IMR-90 (cell line): ENCODE results near the gene PHF11. TPM values are rescaled to one million over a fixed set of nuclear protein-coding genes. Genes with fewer than 3 reads are reported as not detected.

Experiments
- ATAC-seq: fragments of 200-7000 bp; cut with Tn5 transposase; 2 replicates; pipeline ENCODE4 v1.9.1; 2020; ENCODE audit warnings: low read depth, mild to moderate bottlenecking, moderate library complexity
- BruUV-seq: library from RNA; stranded (reverse); fragments of 400-500 nt; replicated peaks from 2 replicates; lab custom pipeline; 2021; lab: Mats Ljungman, UMichigan
- CTCF ChIA-PET: fragments of 300-600 bp; formaldehyde crosslinking; extraction: SDS; loops from one replicate; lab custom pipeline; 2021; ENCODE audit warnings: antibody characterized with exemption; lab: Yijun Ruan, JAX
- POLR2A ChIA-PET: fragments of 300-600 bp; sonication (Branson Sonifier 250); formaldehyde crosslinking; loops from one replicate; lab custom pipeline; 2022; ENCODE audit warnings: antibody characterized with exemption; ENCODE audit not compliant: unreplicated experiment; lab: Charles Lee
- DNase-seq: peaks from one replicate; pipeline ENCODE4 v3.0.0; 2013
- H2AFZ ChIP-seq: replicated peaks from 2 replicates; pipeline ENCODE3; 2013; ENCODE audit warnings: low read length, mild to moderate bottlenecking; ENCODE audit not compliant: poor library complexity
- H2AK5ac ChIP-seq: 2 replicates; pipeline ENCODE4 v1.6.1; 2013; ENCODE audit warnings: low read depth, low read length, inconsistent platforms
- H2AK9ac ChIP-seq: replicated peaks from 2 replicates; pipeline ENCODE3; 2013; ENCODE audit warnings: mild to moderate bottlenecking, low read depth, low read length, moderate library complexity; ENCODE audit not compliant: poor library complexity
- H2BK120ac ChIP-seq: 2 replicates; pipeline ENCODE4 v1.6.1; 2013; ENCODE audit warnings: low read depth, low read length, inconsistent platforms
- H2BK15ac ChIP-seq: 3 replicates; pipeline ENCODE4 v1.6.1; 2013; ENCODE audit warnings: low read depth, low read length, inconsistent platforms
- H2BK20ac ChIP-seq: 2 replicates; pipeline ENCODE4 v1.6.1; 2013; ENCODE audit warnings: low read depth, mild to moderate bottlenecking, inconsistent platforms, low read length, moderate library complexity
- H2BK5ac ChIP-seq: 2 replicates; pipeline ENCODE4 v1.6.1; 2013; ENCODE audit warnings: mild to moderate bottlenecking, low read depth, low read length, inconsistent platforms; ENCODE audit not compliant: poor library complexity, severe bottlenecking
- H3K14ac ChIP-seq: replicated peaks from 2 replicates; pipeline ENCODE4 v1.6.1; 2013; ENCODE audit warnings: low read depth, low read length, inconsistent platforms
- H3K18ac ChIP-seq: 2 replicates; pipeline ENCODE4 v1.6.1; 2013; ENCODE audit warnings: low read depth, low read length, control low read depth
- H3K23ac ChIP-seq: 2 replicates; pipeline ENCODE4 v1.6.1; 2013; ENCODE audit warnings: low read depth, low read length, inconsistent platforms
- H3K27ac ChIP-seq: 2 replicates; pipeline ENCODE4 v1.5.1; 2013; ENCODE audit warnings: mild to moderate bottlenecking, control low read depth, low read length; ENCODE audit not compliant: insufficient read depth
- H3K27me3 ChIP-seq: 2 replicates; pipeline ENCODE4 v1.6.1; 2013; ENCODE audit warnings: low read length; ENCODE audit not compliant: control insufficient read depth, insufficient read depth
- H3K36me3 ChIP-seq: 2 replicates; pipeline ENCODE4 v1.6.1; 2013; ENCODE audit warnings: low read length, mixed read lengths; ENCODE audit not compliant: control insufficient read depth, insufficient read depth
- H3K4ac ChIP-seq: 2 replicates; pipeline ENCODE4 v1.6.1; 2013; ENCODE audit warnings: low read depth, low read length, inconsistent platforms
- H3K4me1 ChIP-seq: 2 replicates; pipeline ENCODE4 v1.6.1; 2013; ENCODE audit warnings: low read length, mixed read lengths; ENCODE audit not compliant: control insufficient read depth, insufficient read depth
- H3K4me2 ChIP-seq: 2 replicates; pipeline ENCODE4 v1.6.1; 2013; ENCODE audit warnings: low read depth, mild to moderate bottlenecking, control low read depth, low read length, moderate library complexity
- H3K4me3 ChIP-seq: 2 replicates; pipeline ENCODE4 v1.5.1; 2013; ENCODE audit warnings: low read depth, mild to moderate bottlenecking, control low read depth, low read length, moderate library complexity; ENCODE audit not compliant: insufficient read depth
- H3K56ac ChIP-seq: 2 replicates; pipeline ENCODE4 v1.6.1; 2013; ENCODE audit warnings: low read length, inconsistent platforms; ENCODE audit not compliant: insufficient read depth; ENCODE audit errors: extremely low read depth
- H3K79me1 ChIP-seq, 2 experiments: 2 replicates each; pipeline ENCODE4 v1.6.1; 2013; ENCODE audit warnings: low read length in 2 of 2, inconsistent platforms in 1 of 2, low read depth in 1 of 2
- H3K9ac ChIP-seq: 2 replicates; pipeline ENCODE4 v1.6.1; 2013; ENCODE audit warnings: low read depth, low read length, control low read depth
- H3K9me1 ChIP-seq: 2 replicates; pipeline ENCODE4 v1.6.1; 2013; ENCODE audit warnings: low read length, inconsistent platforms; ENCODE audit not compliant: insufficient read depth
- H3K9me3 ChIP-seq: 2 replicates; pipeline ENCODE4 v1.6.1; 2013; ENCODE audit warnings: low read length; ENCODE audit not compliant: control insufficient read depth, insufficient read depth
- H4K20me1 ChIP-seq: 2 replicates; pipeline ENCODE4 v1.6.1; 2013; ENCODE audit warnings: low read length, inconsistent platforms; ENCODE audit not compliant: insufficient read depth
- H4K5ac ChIP-seq: 2 replicates; pipeline ENCODE4 v1.6.1; 2013; ENCODE audit warnings: mild to moderate bottlenecking, low read depth, low read length, control low read depth
- H4K8ac ChIP-seq, 2 experiments: 2 replicates each; pipeline ENCODE4 v1.6.1; 2013; ENCODE audit warnings: low read depth in 2 of 2, low read length in 2 of 2, control low read depth in 1 of 2, inconsistent platforms in 1 of 2
- H4K91ac ChIP-seq: 2 replicates; pipeline ENCODE4 v1.6.1; 2013; ENCODE audit warnings: low read depth, low read length, inconsistent platforms; ENCODE audit not compliant: insufficient read depth
- MXI1 ChIP-seq: IDR thresholded peaks from 2 replicates; pipeline ENCODE4 v1.6.1; 2012; ENCODE audit warnings: low read depth, mild to moderate bottlenecking, low read length, moderate library complexity, borderline replicate concordance
- NFE2L2 ChIP-seq: fragments of 150-350 bp; IDR thresholded peaks from 2 replicates; pipeline ENCODE4 v1.6.1; 2016; ENCODE audit warnings: low read depth, mild to moderate bottlenecking, low read length
- RFX5 ChIP-seq: IDR thresholded peaks from 2 replicates; pipeline ENCODE4 v1.8.0; 2012; ENCODE audit warnings: low read depth, mild to moderate bottlenecking, low read length, moderate library complexity
- SMC3 ChIP-seq: fragments of 150-350 bp; IDR thresholded peaks from 2 replicates; pipeline ENCODE4 v1.6.1; 2016; ENCODE audit warnings: low read depth, mild to moderate bottlenecking, antibody characterized with exemption, low read length, moderate library complexity
- USF2 ChIP-seq: fragments of 150-350 bp; IDR thresholded peaks from 2 replicates; pipeline ENCODE4 v1.6.1; 2017; ENCODE audit warnings: mild to moderate bottlenecking, antibody characterized with exemption, low read length, low read depth
- WGBS, 2 experiments: methylation state at CpG; one replicate each; pipeline versions ENCODE4 v1.1.5 to v1.1.7; 2013; ENCODE audit warnings: missing lambda C conversion rate in 2 of 2; ENCODE audit not compliant: insufficient read length in 1 of 2; ENCODE audit errors: extremely low coverage in 2 of 2; 5-methylcytosine and 5-hydroxymethylcytosine counted together
- dilution Hi-C: fragments of 300-500 bp; cut with HindIII; formaldehyde crosslinking; loops from one replicate; pipeline ENCODE4 v1.14.3; 2018; ENCODE audit warnings: low sequenced_read_pairs; ENCODE audit not compliant: unreplicated experiment
- in situ Hi-C: fragments of 300-500 bp; cut with MboI; formaldehyde crosslinking; loops from 3 replicates; pipeline ENCODE4 v1.14.3; 2019; ENCODE audit warnings: low sequenced_read_pairs, inconsistent platforms, mixed read lengths
- intact Hi-C: fragments of 100-400 bp; cut with micrococcal nuclease; formaldehyde crosslinking; loops from 2 replicates; pipeline ENCODE4 v1.10.0; 2022
- polyA plus RNA-seq, 3 experiments: library from polyadenylated mRNA; depleted of rRNA; stranded (reverse); fragments of >200 nt; gene quantifications; 2 replicates each; pipeline ENCODE4 v1.2.3, GENCODE V29; 2012; ENCODE audit warnings: low replicate concordance in 1 of 3
- total RNA-seq: library from RNA; depleted of rRNA; stranded (reverse); fragments of >200 nt; gene quantifications from 2 replicates; pipeline ENCODE4 v1.2.3, GENCODE V29; 2012

Gene PHF11
- total and polyA plus RNA-seq, 2 of the 4 experiments (the other 2 are of a cell fraction), result 3.9 to 15.4 TPM

GRCh38 chr13:49543656-49544055 is 47.9 kb downstream of the PHF11 start:
- no peaks in the 10 kb centered on the region for H4K20me1 ChIP-seq
- dilution Hi-C loops (no loop called here), intact Hi-C loops (no loop called here), in situ Hi-C loops (no loop called here)
- ChIA-PET CTCF (no interaction called here), POLR2A (no interaction called here)
- H3K9ac ChIP-seq, result no peak overlapping the region
- no peak overlapping the region for H3K14ac ChIP-seq
- no peaks in the 10 kb centered on the region; a peak in 1 of 4 replicates for H3K79me1 ChIP-seq
- no peak overlapping the region for H4K91ac ChIP-seq
- no peak overlapping the region for H4K8ac ChIP-seq
- DNase-seq, result no peak
- TF ChIP-seq NFE2L2, result no peak
- TF ChIP-seq USF2, result no peak
- TF ChIP-seq RFX5, result no peak
- no peak for TF ChIP-seq SMC3
- TF ChIP-seq MXI1, result no peak
- no peaks in the 10 kb centered on the region for H3K4me1 ChIP-seq
- H2BK20ac ChIP-seq, result no peak overlapping the region
- H3K4ac ChIP-seq, result no peak overlapping the region
- H4K5ac ChIP-seq, result no peak overlapping the region
- no peak overlapping the region for H2AK5ac ChIP-seq
- no peak overlapping the region for H2BK5ac ChIP-seq
- ATAC-seq, result no peak
- no peak overlapping the region for H3K4me3 ChIP-seq
- no peak overlapping the region for H2BK120ac ChIP-seq
- WGBS, 2 experiments, result 95% methylated on average over 3 of the region's 3 CpGs; no CpG with 5 or more reads in 1 of the 2 experiments
- no peak overlapping the region for H3K18ac ChIP-seq
- H3K27ac ChIP-seq, result no peak overlapping the region
- H2BK15ac ChIP-seq, result no peak overlapping the region
- peaks cover 21% of the 10 kb centered on the region for H3K36me3 ChIP-seq
- H2AK9ac ChIP-seq, result no peak overlapping the region
- H2AFZ ChIP-seq, result no peak overlapping the region
- peaks cover 4% of the 10 kb centered on the region; the same call in 1 of the 2 replicates for H3K9me1 ChIP-seq
- no TSS peak for BruUV-seq
- no peaks in the 10 kb centered on the region for H3K9me3 ChIP-seq
- no peak overlapping the region for H3K56ac ChIP-seq
- H3K23ac ChIP-seq, result no peak overlapping the region
- no peaks in the 10 kb centered on the region for H3K27me3 ChIP-seq
- no peak overlapping the region for H3K4me2 ChIP-seq
